GM23338 (cell line): Measurements from ENCODE around the gene ATOH8. TPM values are rescaled to one million over a fixed set of nuclear protein-coding genes. Genes with fewer than 3 reads are reported as not detected.

Source experiments
- ATAC-seq: fragments of 200-7000 bp; cut with Tn5 transposase; 3 replicates; pipeline ENCODE4 v1.9.1; 2020
- DNase-seq: peaks from one replicate; pipeline ENCODE4 v3.0.0-alpha.2; 2015; ENCODE audit warnings: low spot score
- H2AFZ ChIP-seq: fragments of 200-600 bp; sonication (generic); 2 replicates; pipeline ENCODE4 v1.8.0; 2016; ENCODE audit warnings: antibody characterized with exemption, mild to moderate bottlenecking, moderate library complexity
- H3F3A ChIP-seq: fragments of 200-600 bp; sonication (generic); replicated peaks from 2 replicates; pipeline ENCODE4 v1.8.0; 2017; ENCODE audit warnings: antibody characterized with exemption, mixed run types, low read depth
- H3K27ac ChIP-seq: fragments of 200-600 bp; sonication (generic); 2 replicates; pipeline ENCODE4 v1.6.1; 2016; ENCODE audit warnings: low read depth
- H3K27me3 ChIP-seq: fragments of 200-600 bp; sonication (generic); 2 replicates; pipeline ENCODE4 v1.8.0; 2016; ENCODE audit warnings: mild to moderate bottlenecking, mixed run types, moderate library complexity; ENCODE audit not compliant: insufficient read depth
- H3K36me3 ChIP-seq: fragments of 200-600 bp; sonication (generic); 2 replicates; pipeline ENCODE4 v1.8.0; 2016; ENCODE audit warnings: mild to moderate bottlenecking; ENCODE audit not compliant: insufficient read depth
- H3K4me1 ChIP-seq: fragments of 200-600 bp; sonication (generic); 2 replicates; pipeline ENCODE4 v1.8.0; 2016; ENCODE audit warnings: mild to moderate bottlenecking, moderate library complexity; ENCODE audit not compliant: insufficient read depth
- H3K4me2 ChIP-seq: fragments of 200-600 bp; sonication (generic); 2 replicates; pipeline ENCODE4 v1.7.1; 2017; ENCODE audit warnings: mixed run types
- H3K4me3 ChIP-seq: fragments of 200-600 bp; sonication (generic); 2 replicates; pipeline ENCODE4 v1.6.1; 2016; ENCODE audit warnings: mixed run types
- H3K79me2 ChIP-seq: fragments of 200-600 bp; sonication (generic); replicated peaks from 2 replicates; pipeline ENCODE4 v1.8.0; 2017; ENCODE audit warnings: mild to moderate bottlenecking; ENCODE audit not compliant: insufficient read depth
- H3K9me2 ChIP-seq: fragments of 200-600 bp; sonication (generic); 2 replicates; pipeline ENCODE4 v1.8.0; 2017; ENCODE audit not compliant: insufficient read depth
- H4K20me1 ChIP-seq: fragments of 200-600 bp; sonication (generic); replicated peaks from 2 replicates; pipeline ENCODE4 v1.8.0; 2017; ENCODE audit warnings: mild to moderate bottlenecking; ENCODE audit not compliant: insufficient read depth
- H3K27ac Mint-ChIP-seq: 2 replicates; pipeline ENCODE4 v1.8.0; 2020; ENCODE audit warnings: inconsistent platforms, mild to moderate bottlenecking, moderate library complexity, mixed read lengths
- H3K27me3 Mint-ChIP-seq: 3 replicates; pipeline ENCODE4 v1.8.0; 2022; ENCODE audit warnings: low read depth, mild to moderate bottlenecking, moderate library complexity, mixed read lengths, inconsistent platforms; ENCODE audit not compliant: insufficient read depth, poor library complexity
- H3K36me3 Mint-ChIP-seq: 3 replicates; pipeline ENCODE4 v1.8.0; 2021; ENCODE audit warnings: low read depth, mild to moderate bottlenecking, inconsistent platforms, moderate library complexity, mixed read lengths
- H3K4me1 Mint-ChIP-seq: 3 replicates; pipeline ENCODE4 v1.8.0; 2020; ENCODE audit warnings: mild to moderate bottlenecking, inconsistent platforms, mixed read lengths
- H3K4me3 Mint-ChIP-seq: 3 replicates; pipeline ENCODE4 v1.8.0; 2021; ENCODE audit warnings: moderate library complexity, mild to moderate bottlenecking, inconsistent platforms, mixed read lengths
- H3K9me3 Mint-ChIP-seq: 3 replicates; pipeline ENCODE4 v1.8.0; 2020; ENCODE audit warnings: moderate library complexity, mild to moderate bottlenecking, inconsistent platforms, mixed read lengths
- CREB1 ChIP-seq: fragments of 250-450 bp; sonication (Bioruptor Pico); IDR thresholded peaks from 2 replicates; pipeline ENCODE4 v1.5.0; 2020; ENCODE audit warnings: low read depth, mild to moderate bottlenecking, moderate library complexity
- CTCF ChIP-seq, 2 experiments: fragments of 200-600 bp in 1 of 2; sonication (generic) in 1 of 2; conservative IDR thresholded peaks; 2 replicates each; pipeline versions ENCODE4 v1.5.1 to v1.6.1; 2016 to 2017; ENCODE audit warnings: antibody characterized with exemption in 2 of 2, low read depth in 2 of 2, mild to moderate bottlenecking in 2 of 2, moderate library complexity in 1 of 2
- EZH2phosphoT487 ChIP-seq: fragments of 200-600 bp; sonication (generic); IDR thresholded peaks from one replicate; pipeline ENCODE4 v1.8.1; 2018; ENCODE audit warnings: antibody characterized with exemption; ENCODE audit not compliant: unreplicated experiment
- JUNB ChIP-seq: IDR thresholded peaks from one replicate; pipeline ENCODE4 v1.6.1; 2016; ENCODE audit warnings: antibody characterized with exemption; ENCODE audit not compliant: unreplicated experiment
- NANOG ChIP-seq: IDR thresholded peaks from 2 replicates; pipeline ENCODE4 v1.6.1; 2016; ENCODE audit warnings: antibody characterized with exemption, borderline replicate concordance
- POLR2AphosphoS5 ChIP-seq: IDR thresholded peaks from 2 replicates; pipeline ENCODE4 v1.6.1; 2016; ENCODE audit warnings: antibody characterized with exemption, low read depth
- REST ChIP-seq: IDR thresholded peaks from one replicate; pipeline ENCODE4 v1.6.1; 2018; ENCODE audit warnings: antibody characterized with exemption; ENCODE audit not compliant: unreplicated experiment
- ZNF114 ChIP-seq: fragments of 250-450 bp; sonication (Bioruptor Pico); IDR thresholded peaks from 2 replicates; pipeline ENCODE4 v1.5.0; 2020; ENCODE audit warnings: mild to moderate bottlenecking, moderate library complexity
- ZNF331 ChIP-seq: fragments of 250-450 bp; sonication (Bioruptor Pico); IDR thresholded peaks from 2 replicates; pipeline ENCODE4 v1.5.0; 2020; ENCODE audit warnings: low read depth, mild to moderate bottlenecking, moderate library complexity
- ZNF462 ChIP-seq: fragments of 250-450 bp; sonication (Bioruptor Pico); IDR thresholded peaks from 2 replicates; pipeline ENCODE4 v1.5.0; 2020; ENCODE audit warnings: mild to moderate bottlenecking, moderate library complexity
- polyA plus RNA-seq: library from polyadenylated mRNA; unstranded; fragments of >200 nt; fragmentation: Nextera tagmentation; extraction: Ambion mirVana; gene quantifications from 2 replicates; pipeline ENCODE4 v1.2.1, GENCODE V29; 2016
- total RNA-seq: library from RNA; depleted of rRNA; stranded (reverse); fragments of >200 nt; shearing (Covaris generic); gene quantifications from 2 replicates; pipeline ENCODE4 v1.2.3, GENCODE V29; 2014

Gene ATOH8
- total and polyA plus RNA-seq, 2 experiments from 2014 or later, result 0.11 to 0.97 TPM

GRCh38 chr2:85746321-85747004 is 7.3 kb upstream of the ATOH8 start:
- DNase-seq, result no peak
- no peaks in the 10 kb centered on the region; the same call in 2 of the 3 replicates for H3K36me3 Mint-ChIP-seq
- H3K27me3 ChIP-seq, result peaks cover 14% of the 10 kb centered on the region
- H3F3A ChIP-seq, result no peaks in the 10 kb centered on the region
- peaks cover 7% of the 10 kb centered on the region; the same call in 1 of the 2 replicates for H3K4me1 ChIP-seq
- no peaks in the 10 kb centered on the region for H3K79me2 ChIP-seq
- no peak overlapping the region for H3K4me3 ChIP-seq
- no peak overlapping the region for H3K27ac ChIP-seq
- no peaks in the 10 kb centered on the region for H3K9me2 ChIP-seq
- H3K4me3 Mint-ChIP-seq, result no peak overlapping the region
- H2AFZ ChIP-seq, result no peak overlapping the region
- H3K9me3 Mint-ChIP-seq, result no peaks in the 10 kb centered on the region
- ATAC-seq, result no peak
- peaks cover 26% of the 10 kb centered on the region for H3K4me1 Mint-ChIP-seq
- no peaks in the 10 kb centered on the region for H4K20me1 ChIP-seq
- no peak overlapping the region for H3K4me2 ChIP-seq
- peaks cover 41% of the 10 kb centered on the region for H3K27me3 Mint-ChIP-seq
- TF ChIP-seq CREB1 (CRISPR knock-in tag), result no peak
- no peak for TF ChIP-seq EZH2phosphoT487
- TF ChIP-seq JUNB, result no peak
- no peak for TF ChIP-seq POLR2AphosphoS5
- no peak overlapping the region for H3K27ac Mint-ChIP-seq
- no peaks in the 10 kb centered on the region for H3K36me3 ChIP-seq

- Mint-ChIP-seq H3K9me3 (no peaks in the 10 kb centered on the region), H3K27me3 (peaks cover 48% of the 10 kb centered on the region), H3K4me3 (no peak overlapping the region), H3K4me1 (peaks cover 25% of the 10 kb centered on the region), H3K27ac (no peak overlapping the region), H3K36me3 (no peaks in the 10 kb centered on the region; the same call in 2 of the 3 replicates)
- H2AFZ ChIP-seq, result no peak overlapping the region
- no peak overlapping the region for H3K27ac ChIP-seq
- no peak overlapping the region for H3K4me2 ChIP-seq
- peaks cover 2% of the 10 kb centered on the region; the same call in 1 of the 2 replicates for H3K4me1 ChIP-seq
- peaks cover 24% of the 10 kb centered on the region for H3K27me3 ChIP-seq
- H3K9me2 ChIP-seq, result no peaks in the 10 kb centered on the region
- H4K20me1 ChIP-seq, result no peaks in the 10 kb centered on the region
- H3F3A ChIP-seq, result no peaks in the 10 kb centered on the region
- DNase-seq (no peak), ATAC-seq (no peak)
- H3K4me3 ChIP-seq, result no peak overlapping the region
- H3K36me3 ChIP-seq, result no peaks in the 10 kb centered on the region
- H3K79me2 ChIP-seq, result no peaks in the 10 kb centered on the region
- TF ChIP-seq ZNF331 (CRISPR knock-in tag) (no peak), ZNF114 (CRISPR knock-in tag) (no peak), EZH2phosphoT487 (no peak), ZNF462 (CRISPR knock-in tag) (no peak), JUNB (no peak), REST (no peak), NANOG (no peak), CTCF (conservative IDR thresholded peaks at IDR 0.05; ENCODE audit: low read depth in 2 of 2) (no peak), CREB1 (CRISPR knock-in tag) (no peak)
Measured at GRCh38 chr2:85747441-85747840, 6.3 kb upstream of the ATOH8 start.
